Measurements from ENCODE around the gene ATP2B3.

DNA sequence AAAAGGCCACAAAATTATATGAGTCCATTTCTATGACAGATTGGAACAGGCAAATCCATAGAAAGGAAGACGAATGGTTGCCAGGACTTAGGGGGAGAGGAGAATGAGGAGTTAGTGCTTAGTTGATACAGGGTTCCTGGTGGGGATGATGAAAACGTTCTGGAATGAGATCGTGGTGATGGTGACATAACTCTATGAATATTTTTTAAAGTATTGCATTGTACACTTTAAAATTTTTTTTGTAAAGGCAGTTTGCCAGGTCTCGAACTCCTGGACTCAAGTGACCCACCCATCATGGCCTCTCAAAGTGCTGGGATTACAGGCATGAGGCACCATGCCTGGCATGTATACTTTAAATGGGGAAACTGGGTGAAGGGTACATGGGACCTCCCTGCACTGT, 91.4 kb downstream of the ATP2B3 start:
- TF ChIP-seq POLR2AphosphoS5 (IDR thresholded peaks at IDR 0.05; ENCODE audit: low read depth, low read length) = no peak
- no peak for TF ChIP-seq TAF1 (IDR thresholded peaks at IDR 0.05; ENCODE audit: borderline replicate concordance, insufficient read depth, low read length)
- TF ChIP-seq SIN3A (IDR thresholded peaks at IDR 0.05; ENCODE audit: borderline replicate concordance, insufficient read depth, low read length) = no peak
- TF ChIP-seq, protein P1, sequence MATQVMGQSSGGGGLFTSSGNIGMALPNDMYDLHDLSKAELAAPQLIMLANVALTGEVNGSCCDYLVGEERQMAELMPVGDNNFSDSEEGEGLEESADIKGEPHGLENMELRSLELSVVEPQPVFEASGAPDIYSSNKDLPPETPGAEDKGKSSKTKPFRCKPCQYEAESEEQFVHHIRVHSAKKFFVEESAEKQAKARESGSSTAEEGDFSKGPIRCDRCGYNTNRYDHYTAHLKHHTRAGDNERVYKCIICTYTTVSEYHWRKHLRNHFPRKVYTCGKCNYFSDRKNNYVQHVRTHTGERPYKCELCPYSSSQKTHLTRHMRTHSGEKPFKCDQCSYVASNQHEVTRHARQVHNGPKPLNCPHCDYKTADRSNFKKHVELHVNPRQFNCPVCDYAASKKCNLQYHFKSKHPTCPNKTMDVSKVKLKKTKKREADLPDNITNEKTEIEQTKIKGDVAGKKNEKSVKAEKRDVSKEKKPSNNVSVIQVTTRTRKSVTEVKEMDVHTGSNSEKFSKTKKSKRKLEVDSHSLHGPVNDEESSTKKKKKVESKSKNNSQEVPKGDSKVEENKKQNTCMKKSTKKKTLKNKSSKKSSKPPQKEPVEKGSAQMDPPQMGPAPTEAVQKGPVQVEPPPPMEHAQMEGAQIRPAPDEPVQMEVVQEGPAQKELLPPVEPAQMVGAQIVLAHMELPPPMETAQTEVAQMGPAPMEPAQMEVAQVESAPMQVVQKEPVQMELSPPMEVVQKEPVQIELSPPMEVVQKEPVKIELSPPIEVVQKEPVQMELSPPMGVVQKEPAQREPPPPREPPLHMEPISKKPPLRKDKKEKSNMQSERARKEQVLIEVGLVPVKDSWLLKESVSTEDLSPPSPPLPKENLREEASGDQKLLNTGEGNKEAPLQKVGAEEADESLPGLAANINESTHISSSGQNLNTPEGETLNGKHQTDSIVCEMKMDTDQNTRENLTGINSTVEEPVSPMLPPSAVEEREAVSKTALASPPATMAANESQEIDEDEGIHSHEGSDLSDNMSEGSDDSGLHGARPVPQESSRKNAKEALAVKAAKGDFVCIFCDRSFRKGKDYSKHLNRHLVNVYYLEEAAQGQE (IDR thresholded peaks at IDR 0.05; ENCODE audit: insufficient read depth in 1 of 2, low read depth in 2 of 2, low read length in 2 of 2) = no peak

Measured in PFSK-1 (cell line).